T1000 (cell line): ENCODE data around the gene RAB34.

ENCODE experiments used
- DNase-seq: peaks from one replicate; lab custom pipeline; 2025; ENCODE audit warnings: mixed read lengths; lab: John Stamatoyannopoulos, UW

RAB34 gene, protein sequence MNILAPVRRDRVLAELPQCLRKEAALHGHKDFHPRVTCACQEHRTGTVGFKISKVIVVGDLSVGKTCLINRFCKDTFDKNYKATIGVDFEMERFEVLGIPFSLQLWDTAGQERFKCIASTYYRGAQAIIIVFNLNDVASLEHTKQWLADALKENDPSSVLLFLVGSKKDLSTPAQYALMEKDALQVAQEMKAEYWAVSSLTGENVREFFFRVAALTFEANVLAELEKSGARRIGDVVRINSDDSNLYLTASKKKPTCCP

DNA sequence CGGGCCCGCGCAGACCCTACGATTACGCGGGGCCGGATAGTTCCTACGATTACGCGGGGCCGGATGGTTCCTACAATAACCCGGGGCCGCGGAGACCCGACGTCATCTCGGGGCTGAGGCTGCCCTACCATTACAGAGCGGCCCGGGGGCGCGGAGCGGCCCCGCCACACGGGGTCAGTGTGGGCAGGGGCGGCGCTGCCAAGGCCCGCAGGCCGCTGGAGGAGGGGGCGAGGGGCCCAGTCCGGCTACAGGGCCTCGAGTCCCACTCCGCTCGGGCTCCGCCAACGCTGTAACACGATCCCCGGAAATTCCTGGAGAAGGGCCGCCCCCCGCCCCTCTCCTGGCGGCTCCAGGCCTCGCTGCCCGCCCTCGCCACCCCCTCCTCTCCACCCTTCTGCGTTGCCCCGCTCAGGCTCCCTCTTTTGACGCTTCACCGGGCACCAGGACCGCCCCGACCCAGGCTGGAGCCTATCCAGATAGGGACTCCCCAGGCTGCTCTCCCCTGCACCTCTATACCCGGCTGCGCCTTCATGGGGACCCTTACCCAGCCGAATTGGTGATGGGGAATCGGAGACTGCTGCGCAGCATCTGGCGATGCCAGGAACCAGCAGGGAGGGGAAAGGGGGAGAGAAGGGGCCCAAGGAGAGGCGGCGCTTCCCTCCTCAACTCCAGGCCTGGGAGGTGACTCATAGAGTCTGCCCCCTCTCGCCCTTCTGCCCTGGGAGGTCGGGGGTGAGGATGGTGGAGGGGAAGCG, at the start of gene RAB34:
Gene RAB34, minus strand, starts transcription at position 291 of the 755 bp plus-strand sequence. CDS start 602 bp downstream, outside the sequence.
- peak; percentile 83 for DNase-seq

DNA sequence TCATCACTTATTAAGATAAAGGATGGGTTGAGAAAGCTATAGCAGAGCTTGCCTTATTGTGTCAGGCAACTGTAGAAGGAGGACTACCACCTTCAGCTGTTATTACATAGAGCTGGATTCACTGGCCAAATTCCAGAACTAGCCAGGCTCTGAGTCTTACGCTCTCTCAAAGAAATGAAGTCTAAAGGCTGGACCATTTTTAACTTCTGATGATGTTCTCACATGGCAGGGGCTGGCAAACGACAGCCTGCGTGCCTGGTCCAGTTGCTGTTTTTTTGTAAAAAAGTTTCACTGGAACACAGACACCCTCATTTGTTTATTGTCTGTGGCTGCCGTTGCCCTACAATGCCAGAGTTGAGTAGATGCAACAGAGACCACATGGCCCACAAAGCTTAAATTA, 47.4 kb upstream of the RAB34 start:
- no peak for DNase-seq

DNA sequence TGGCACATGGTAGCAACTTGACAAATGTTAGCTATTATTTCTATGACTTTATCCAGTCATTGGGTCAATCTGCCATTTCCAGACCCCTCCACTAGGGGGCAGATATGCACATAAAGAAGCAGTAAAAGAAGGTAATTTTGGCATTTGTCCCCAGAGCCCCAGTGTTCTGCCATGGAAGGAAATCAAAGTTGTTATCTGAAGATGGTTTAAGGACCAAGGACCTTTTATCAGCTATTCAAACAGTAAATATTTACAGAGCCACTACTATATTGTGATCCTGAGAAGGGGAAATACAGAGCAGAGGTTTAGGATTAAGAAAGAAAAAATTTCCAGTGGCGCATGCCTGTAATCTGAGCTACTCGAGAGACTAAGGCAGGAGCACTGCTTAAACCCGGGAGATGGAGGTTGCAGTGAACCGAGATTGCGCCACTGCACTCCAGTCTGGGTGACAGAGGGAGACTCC, 46.2 kb upstream of the RAB34 start:
- DNase-seq, result peak; percentile 57

DNA sequence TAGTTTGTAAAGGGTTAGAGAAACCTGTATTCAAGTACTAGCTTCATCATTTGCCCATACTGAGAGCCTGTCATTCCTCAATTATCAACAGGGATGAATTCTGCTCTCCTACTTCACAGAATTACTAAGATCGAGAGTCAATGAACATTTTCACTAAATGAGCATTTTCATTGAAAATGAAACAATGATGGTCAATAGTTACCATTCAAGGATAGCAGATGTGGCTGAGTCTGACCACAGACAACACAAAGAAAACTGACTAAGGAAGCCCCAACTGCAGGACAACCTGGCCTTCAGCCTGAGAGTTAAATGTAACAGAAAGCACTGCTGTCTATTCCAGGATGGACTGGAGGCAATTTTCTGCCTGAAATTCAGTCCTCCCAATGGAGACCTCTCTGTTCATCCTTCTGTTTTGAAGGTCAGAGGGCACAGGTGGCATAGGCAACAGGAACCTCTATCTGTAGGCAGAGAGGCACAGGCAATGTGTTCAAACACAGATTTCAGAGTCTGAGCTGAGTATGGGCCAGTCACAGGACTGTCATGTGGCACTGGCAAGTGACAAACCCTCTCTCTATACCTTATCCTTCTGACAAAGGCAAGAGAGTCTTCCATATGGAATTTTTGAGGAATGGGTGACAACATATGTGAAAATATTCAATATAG, 45.6 kb upstream of the RAB34 start:
- DNase-seq, result no peak

DNA sequence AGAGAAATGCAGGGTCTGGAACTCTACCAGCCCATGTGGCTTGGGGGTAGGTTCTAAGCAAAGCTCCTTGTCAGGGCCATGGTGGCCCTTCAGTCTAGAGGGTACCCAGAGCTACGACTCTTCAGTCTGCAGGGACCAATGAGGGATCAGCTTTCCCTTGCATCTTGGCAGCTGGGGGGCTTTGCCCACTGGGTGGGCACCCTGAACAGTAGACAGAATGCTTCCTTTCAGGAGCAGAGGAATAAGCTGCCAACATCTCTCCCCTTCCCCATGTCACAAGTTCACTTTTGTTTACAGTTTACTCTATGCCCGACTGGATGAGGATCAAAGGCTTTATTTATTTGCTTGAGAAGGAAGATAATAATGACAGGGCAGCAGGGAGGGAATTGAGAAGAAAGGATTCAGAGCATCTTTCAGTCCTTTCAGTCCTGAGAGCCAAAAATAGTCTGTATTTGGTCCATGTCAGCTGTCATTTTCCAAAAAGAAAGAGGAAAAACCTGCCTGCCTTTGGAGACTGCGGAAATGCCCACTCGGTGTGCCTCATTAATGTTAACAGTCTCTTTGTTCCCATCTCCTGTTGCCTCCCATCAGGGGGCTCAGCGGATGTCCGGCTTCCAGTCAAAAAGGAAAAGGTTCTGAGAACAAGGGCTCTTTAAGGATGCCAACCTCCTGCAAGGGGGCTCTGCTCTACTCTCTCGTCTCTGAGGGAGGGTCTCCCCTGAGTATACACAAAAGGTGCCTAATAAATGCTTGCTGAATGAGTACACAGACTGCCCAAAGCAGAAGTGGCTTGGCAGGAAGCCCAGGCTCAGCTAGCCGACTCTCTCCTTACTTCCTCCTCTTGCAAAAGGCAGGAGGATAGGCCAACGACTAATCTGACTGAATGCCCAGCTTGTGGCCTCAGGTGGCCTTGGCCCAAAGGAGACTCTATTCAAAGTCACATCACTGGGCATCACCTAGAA, 43.2 kb upstream of the RAB34 start:
- DNase-seq, result peak; percentile 35

DNA sequence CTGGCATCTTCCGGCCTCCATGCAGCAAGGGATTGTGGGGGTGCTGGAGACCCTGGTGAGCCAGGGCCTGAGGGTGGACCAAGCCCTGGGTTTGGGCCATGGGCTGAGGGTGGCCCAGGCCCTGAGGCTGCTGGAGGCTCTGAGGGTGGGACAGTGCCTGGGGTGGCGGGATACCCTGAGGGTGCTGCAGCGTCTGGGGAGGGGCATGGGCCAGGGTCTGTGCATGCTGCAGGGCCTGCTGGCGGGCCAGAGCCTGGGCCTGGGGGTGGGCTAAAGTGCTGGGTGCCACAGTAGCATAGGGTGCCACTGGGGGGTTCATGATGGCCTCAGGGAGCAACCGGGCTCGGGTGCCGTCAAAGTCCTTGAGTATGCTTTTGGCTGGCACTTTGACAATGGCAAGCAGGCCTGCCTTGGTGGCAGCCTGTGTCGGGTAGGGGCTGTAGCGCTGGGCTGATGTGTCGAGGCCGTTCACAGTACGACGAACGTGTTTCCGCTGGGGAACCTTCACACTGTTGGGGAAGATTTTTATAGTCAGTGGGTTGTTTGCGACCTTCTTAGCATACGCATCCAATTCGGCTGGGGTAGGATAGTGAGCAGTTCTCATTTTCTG, 41.7 kb upstream of the RAB34 start:
- DNase-seq, result no peak

DNA sequence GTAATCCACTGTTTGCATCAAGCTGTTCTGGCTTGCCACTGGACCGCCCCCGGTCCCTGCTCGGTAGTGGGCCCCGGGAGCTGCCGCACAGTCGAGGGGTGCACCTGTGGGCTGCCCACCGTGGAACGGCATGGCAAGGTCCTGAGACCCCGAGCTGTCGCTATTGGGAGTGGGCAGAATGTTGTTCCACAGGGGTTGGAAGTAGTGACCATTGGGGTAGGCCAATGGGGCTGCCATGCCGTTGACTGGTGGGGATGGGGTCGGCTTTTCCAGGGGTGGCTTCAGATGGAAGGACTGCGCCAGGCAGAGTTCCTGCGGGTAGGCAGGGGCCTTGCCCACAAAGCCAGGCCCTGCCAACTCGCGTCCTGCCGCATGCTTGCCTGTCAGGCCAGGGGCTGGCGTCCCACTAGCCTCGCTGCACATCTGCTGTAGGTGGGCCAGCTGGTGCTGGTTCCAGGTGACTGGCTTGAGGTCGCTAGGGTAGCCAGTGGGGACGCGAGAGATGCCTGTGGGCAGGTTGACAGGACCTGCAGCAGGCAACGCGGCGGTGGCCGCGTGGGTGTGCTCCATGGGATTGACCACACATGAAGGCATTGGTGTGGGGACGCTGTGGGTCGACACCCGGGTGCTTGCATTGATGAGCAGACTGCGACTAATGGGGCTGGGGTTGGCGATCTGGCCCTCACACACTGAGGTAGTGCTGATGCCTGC, 40.9 kb upstream of the RAB34 start:
- no peak for DNase-seq

DNA sequence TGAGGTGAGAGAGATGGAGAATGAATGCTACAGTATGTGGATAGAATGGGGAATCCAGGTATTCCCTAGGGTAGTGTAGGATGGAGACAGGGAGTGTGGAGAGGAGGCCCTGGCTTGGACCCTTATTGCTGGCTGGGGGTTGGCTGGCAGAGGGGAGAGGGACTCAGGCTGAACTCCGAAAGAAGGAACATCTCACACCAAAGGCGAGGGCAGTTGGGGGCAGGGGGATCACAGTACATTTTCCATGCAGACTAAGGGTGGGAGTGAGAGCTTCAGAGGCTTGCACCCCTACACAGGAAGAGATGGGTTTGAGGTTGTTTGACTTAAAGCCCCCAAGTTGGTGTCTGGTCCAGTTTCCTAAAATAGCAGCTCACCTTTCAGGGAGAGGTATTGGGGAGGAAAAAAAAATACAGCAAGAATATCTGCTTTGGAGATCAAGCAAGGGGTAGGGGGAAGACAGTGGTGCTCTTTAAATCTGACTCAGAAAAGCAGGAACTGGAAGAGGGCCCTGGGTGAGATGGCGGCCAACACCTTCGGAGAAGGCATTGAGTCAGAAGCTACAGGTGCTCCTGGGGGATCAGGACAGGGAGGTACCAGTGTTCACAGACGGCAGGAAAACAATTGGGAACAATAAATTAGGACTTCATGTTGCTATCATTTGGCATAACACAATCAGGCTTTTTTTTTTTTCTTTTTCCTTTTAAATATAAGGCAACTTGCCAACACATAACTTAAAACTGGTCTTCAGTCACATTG, 38.6 kb upstream of the RAB34 start:
- no peak for DNase-seq

DNA sequence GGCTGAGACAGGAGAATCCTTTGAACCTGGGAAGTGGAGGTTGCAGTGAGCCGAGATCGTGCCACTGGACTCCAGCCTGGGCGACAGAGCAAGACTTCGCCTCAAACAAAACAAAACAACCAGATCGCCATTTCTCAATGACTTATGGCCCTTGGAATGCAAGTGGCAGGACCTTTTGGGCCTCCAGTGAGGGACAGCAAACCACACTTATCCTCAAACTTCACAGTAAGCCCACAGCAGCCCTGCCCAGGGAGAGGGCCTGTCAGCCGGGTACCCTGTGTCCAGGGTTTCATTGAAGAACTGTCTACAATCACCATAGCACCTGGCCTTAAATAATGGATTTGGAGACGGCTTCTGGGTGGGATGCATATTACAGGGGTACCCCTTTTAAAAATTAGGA, 37.8 kb upstream of the RAB34 start:
- DNase-seq, result no peak

DNA sequence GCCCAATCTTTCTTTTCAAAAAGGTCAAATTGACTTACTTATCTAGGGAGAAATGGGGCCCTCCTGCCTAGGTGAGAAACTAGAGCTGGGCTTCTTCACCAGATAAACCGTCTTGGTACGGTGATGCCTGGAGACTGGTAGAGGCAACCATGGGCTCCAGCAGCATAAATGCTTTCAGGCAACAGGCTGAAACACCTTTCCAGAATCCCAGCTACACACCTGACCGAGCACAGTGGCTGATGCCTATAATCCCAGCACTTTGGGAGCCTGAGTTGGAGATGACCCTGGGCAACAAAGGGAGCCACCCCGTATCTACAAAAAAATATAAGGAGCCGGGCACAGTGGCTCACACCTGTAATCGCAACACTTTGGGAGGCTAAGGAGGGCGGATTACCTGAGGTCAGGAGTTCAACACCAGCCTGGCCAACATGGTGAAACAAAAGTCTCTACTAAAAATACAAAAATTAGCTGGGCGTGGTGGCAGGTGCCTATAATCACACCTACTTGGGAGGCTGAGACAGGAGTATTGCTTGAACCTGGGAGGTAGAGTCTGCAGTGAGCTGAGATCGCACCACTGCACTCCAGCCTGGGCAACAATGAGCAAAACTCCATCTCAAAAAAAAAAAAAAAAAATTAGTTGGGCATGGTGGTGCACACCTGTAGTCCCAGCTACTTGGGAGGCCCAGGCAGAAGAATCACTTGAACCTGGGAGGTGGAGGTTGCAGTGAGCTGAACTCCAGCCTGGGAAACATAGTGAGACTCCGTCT, 34.1 kb upstream of the RAB34 start:
- no peak for DNase-seq

DNA sequence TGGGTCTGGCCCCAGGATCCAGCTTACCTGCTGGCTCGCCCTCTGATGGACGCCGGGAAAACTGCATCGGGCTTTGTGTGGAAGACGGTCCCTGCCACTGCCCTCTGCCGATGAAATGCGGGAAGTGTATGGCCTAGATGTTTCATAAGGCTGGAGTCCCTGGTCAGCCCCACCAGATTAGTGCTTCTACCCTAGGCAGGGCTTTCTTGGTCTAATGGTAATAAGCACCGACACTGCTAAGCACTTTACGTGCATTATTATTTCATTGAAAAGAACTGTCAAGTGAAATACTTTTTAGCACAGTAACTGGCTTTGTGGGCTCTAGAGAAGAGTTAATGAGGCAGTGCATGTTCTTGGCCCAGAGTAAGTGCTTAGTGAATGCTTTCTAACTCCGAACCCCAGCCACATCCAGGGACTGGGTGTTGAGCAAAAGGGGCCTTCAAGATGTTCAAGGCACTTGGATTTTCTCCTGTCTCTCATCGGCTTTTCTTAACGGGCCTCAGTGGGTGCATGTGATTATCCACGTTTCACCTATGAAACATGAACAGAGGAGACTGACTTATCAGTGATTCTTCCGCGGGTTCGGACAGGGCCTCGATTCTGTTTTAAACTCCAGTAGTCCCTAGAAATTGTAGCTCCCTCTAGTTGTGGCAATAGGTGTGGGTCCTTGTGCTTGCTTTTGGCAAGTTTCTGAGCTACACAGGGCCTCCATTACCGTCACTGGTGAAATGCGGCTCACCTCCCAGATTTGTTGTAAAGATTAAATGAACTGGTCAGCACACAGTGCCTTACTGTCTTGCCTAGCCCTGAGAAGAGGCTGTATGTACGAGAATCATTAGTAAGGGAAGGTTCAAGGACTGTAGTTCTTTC, 32.7 kb upstream of the RAB34 start:
- DNase-seq, result peak; percentile 84

DNA sequence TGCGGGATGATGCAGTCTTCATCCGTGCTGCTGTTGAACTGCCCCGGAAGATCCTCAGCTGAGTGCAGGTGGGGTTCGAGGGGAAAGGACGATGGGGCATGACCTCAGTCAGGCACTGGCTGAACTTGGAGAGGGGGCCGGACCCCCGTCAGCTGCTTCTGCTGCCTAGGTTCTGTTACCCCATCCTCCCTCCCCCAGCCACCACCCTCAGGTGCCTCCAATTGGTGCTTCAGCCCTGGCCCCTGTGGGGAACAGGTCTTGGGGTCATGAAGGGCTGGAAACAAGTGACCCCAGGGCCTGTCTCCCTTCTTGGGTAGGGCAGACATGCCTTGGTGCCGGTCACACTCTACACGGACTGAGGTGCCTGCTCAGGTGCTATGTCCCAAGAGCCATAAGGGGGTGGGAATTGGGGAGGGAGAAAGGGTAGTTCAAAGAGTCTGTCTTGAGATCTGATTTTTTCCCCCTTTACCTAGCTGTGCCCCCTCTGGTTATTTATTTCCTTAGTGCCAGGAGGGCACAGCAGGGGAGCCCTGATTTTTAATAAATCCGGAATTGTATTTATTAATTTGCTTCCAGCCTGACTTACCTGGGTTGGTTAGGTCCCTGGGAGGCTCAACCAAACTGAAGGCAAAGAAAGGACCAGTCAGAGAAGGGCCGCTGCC, 32.0 kb upstream of the RAB34 start:
- no peak for DNase-seq

DNA sequence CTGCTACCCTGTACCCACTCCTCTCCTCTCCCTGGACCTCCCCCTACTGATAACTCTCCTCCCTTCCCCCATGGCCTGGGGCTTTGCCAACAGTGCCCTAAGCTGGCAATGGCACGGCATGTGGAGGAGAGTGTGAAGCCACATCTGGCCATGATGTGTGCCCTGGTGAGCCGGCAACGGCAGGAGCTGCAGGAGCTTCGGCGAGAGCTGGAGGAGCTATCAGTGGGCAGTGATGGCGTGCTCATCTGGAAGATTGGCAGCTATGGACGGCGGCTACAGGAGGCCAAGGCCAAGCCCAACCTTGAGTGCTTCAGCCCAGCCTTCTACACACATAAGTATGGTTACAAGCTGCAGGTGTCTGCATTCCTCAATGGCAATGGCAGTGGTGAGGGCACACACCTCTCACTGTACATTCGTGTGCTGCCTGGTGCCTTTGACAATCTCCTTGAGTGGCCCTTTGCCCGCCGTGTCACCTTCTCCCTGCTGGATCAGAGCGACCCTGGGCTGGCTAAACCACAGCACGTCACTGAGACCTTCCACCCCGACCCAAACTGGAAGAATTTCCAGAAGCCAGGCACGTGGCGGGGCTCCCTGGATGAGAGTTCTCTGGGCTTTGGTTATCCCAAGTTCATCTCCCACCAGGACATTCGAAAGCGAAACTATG, 31.3 kb upstream of the RAB34 start:
- DNase-seq, result no peak

DNA sequence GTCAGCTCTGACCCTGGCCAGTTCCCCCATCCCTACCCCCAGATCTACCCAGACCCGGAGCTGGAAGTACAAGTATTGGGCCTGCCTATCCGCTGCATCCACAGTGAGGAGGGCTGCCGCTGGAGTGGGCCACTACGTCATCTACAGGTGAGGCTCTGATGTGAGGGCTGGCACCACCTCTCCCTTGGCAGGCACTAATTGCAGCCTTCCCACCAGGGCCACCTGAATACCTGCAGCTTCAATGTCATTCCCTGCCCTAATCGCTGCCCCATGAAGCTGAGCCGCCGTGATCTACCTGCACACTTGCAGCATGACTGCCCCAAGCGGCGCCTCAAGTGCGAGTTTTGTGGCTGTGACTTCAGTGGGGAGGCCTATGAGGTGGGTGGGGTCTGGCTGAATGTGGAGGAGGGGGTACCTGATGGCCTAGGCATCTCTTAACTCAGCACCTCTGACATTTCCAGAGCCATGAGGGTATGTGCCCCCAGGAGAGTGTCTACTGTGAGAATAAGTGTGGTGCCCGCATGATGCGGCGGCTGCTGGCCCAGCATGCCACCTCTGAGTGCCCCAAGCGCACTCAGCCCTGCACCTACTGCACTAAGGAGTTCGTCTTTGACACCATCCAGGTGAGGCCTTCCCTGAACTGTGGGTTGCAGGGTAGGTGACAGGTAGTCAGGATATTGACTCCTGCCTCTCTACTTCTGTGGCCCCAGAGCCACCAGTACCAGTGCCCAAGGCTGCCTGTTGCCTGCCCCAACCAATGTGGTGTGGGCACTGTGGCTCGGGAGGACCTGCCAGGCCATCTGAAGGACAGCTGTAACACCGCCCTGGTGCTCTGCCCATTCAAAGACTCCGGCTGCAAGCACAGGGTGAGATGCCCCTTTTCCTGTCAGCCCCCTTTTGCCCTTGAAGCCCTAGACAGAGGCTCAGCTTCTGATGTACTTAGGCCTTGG, 30.4 kb upstream of the RAB34 start:
- no peak for DNase-seq

DNA sequence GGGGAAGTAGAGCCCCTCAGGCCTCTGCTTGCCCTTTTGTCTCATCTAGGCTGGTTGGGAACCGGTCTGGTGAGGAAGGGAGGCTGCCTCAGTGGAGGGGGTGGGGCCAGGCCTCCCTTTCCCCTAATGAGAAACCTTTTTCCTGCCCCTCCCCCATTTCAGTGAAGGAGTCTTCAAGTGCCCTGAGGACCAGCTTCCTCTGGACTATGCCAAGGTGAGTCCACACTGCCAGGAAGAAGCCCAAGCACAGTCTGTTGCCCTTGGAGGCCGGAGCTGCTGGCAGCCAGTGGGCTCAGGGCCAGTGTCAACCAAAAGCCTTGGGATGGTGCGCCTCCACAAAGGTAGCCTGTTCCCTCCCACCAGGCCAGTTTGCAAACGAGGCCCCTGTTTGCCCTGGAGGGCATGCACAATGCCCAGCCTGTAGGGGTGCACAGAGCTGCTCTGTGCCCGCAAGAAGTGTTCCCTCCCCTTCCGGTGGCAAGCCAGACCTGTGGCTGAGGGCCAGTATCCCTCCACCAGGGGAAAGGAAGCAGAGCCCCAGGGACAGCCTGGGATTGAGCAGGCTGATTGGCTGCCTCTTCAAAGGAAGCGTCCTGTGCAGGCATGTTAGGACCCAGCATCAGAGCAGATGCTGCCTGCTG, 29.5 kb upstream of the RAB34 start:
- no peak for DNase-seq
